Activated naive CD4-positive, alpha-beta T cell treated with anti-CD3 and anti-CD28 coated beads, Interleukin-2, amount 50 U/mL, for 72 hours (primary cell): ENCODE data around the gene PSMB10. TPM values are rescaled to one million over a fixed set of nuclear protein-coding genes. Genes with fewer than 3 reads are reported as not detected.
A peak's percentile ranks its signal among the peaks of the same experiment; 100 is the strongest.
"Not testable (repeated sequence)": the region's sequence is repeated elsewhere in the genome, so short reads cannot be mapped to it uniquely, and the experiment has no call there.

ENCODE experiments used
- ATAC-seq, 2 donors: fragments of 150-1000 bp; cut with Tn5 transposase; 2 replicates each; pipeline ENCODE4 v1.10.0; 2021; ENCODE audit warnings: mild to moderate bottlenecking in 2 of 2, moderate library complexity in 2 of 2
- DNase-seq, 2 donors: peaks; one replicate each; pipeline ENCODE4 v3.0.0; 2021 to 2022; ENCODE audit warnings: low spot score in 2 of 2
- H3K27ac Mint-ChIP-seq, 2 donors: one replicate each; pipeline ENCODE4 v1.8.0; 2022; ENCODE audit warnings: mild to moderate bottlenecking in 2 of 2, mixed read lengths in 2 of 2
- H3K36me3 Mint-ChIP-seq, 2 donors: one replicate each; pipeline ENCODE4 v1.8.0; 2022; ENCODE audit warnings: mixed read lengths in 2 of 2
- H3K9me3 Mint-ChIP-seq, 2 donors: one replicate each; pipeline ENCODE4 v1.8.0; 2022; ENCODE audit warnings: mixed read lengths in 2 of 2
- total RNA-seq, 2 donors: library from RNA; stranded (reverse); gene quantifications; one replicate each; pipeline ENCODE4 v1.2.3, GENCODE V29; 2022

PSMB10 gene
- total RNA-seq, 2 donors from 2014 or later: 156 to 215 TPM

- Mint-ChIP-seq H3K36me3 (peaks cover 0 to 4% of the 10 kb centered on the region in 2 donors), H3K9me3 (no peaks in the 10 kb centered on the region), H3K27ac (no peak overlapping the region)
- no peak for DNase-seq
- ATAC-seq: no peak
These were observed 10.4 kb upstream of the PSMB10 start for GRCh38 chr16:67946966-67947558.

GRCh38 chr16:67946128-67946569, 9.5 kb upstream of the PSMB10 start:
- no peak overlapping the region for H3K27ac Mint-ChIP-seq
- DNase-seq (no peak), ATAC-seq (no peak)
- peaks cover 0 to 6% of the 10 kb centered on the region in 2 donors for H3K36me3 Mint-ChIP-seq
- no peaks in the 10 kb centered on the region for H3K9me3 Mint-ChIP-seq

GRCh38 chr16:67945392-67945933, 8.8 kb upstream of the PSMB10 start:
- Mint-ChIP-seq H3K27ac (no peak overlapping the region), H3K9me3 (no peaks in the 10 kb centered on the region), H3K36me3 (peaks cover 0 to 6% of the 10 kb centered on the region in 2 donors)
- no peak for ATAC-seq
- DNase-seq: no peak

GRCh38 chr16:67944690-67945391, 8.2 kb upstream of the PSMB10 start:
- peaks cover 0 to 11% of the 10 kb centered on the region in 2 donors for H3K36me3 Mint-ChIP-seq
- H3K9me3 Mint-ChIP-seq: no peaks in the 10 kb centered on the region
- no peak overlapping the region for H3K27ac Mint-ChIP-seq
- DNase-seq: no peak
- no peak for ATAC-seq

GRCh38 chr16:67943619-67944504, 7.2 kb upstream of the PSMB10 start, which contains the start of gene LCAT:
LCAT (minus strand) TSS chr16:67944120; CDS start chr16:67944101, 19 bp downstream.
- no peaks in the 10 kb centered on the region for H3K9me3 Mint-ChIP-seq
- H3K27ac Mint-ChIP-seq: peak within 1 kb of the TSS in 1 of 2 donors; percentile 29
- DNase-seq (no peak), ATAC-seq (no peak)
- peaks cover 0 to 13% of the 10 kb centered on the region in 2 donors for H3K36me3 Mint-ChIP-seq

- no peaks in the 10 kb centered on the region for H3K9me3 Mint-ChIP-seq
- H3K27ac Mint-ChIP-seq: peak overlapping the region in 1 of 2 donors; percentile 29
- no peak for DNase-seq
- ATAC-seq: no peak
- H3K36me3 Mint-ChIP-seq: peaks cover 0 to 13% of the 10 kb centered on the region in 2 donors
These were observed 6.6 kb upstream of the PSMB10 start for GRCh38 chr16:67943256-67943618.

- peak overlapping the region in 1 of 2 donors; percentile 74 for H3K27ac Mint-ChIP-seq
- peaks cover 0 to 13% of the 10 kb centered on the region in 2 donors for H3K36me3 Mint-ChIP-seq
- no peaks in the 10 kb centered on the region for H3K9me3 Mint-ChIP-seq
- DNase-seq: no peak
- ATAC-seq: no peak
These were observed 6.0 kb upstream of the PSMB10 start for GRCh38 chr16:67942510-67943255.

GRCh38 chr16:67942200-67942509, 5.5 kb upstream of the PSMB10 start:
- DNase-seq: peak in 1 of 2 donors; percentile 34
- Mint-ChIP-seq H3K27ac (peak overlapping the region; percentile 23 to 74), H3K36me3 (peaks cover under 1 to 16% of the 10 kb centered on the region in 2 donors), H3K9me3 (no peaks in the 10 kb centered on the region)
- peak; percentile 49 to 59 for ATAC-seq

- Mint-ChIP-seq H3K9me3 (no peaks in the 10 kb centered on the region), H3K36me3 (peaks cover 6 to 22% of the 10 kb centered on the region in 2 donors), H3K27ac (peak overlapping the region; percentile 23 to 74)
- DNase-seq (no peak), ATAC-seq (no peak)
These were observed 5.0 kb upstream of the PSMB10 start for GRCh38 chr16:67941469-67942199.

- peaks cover 14 to 32% of the 10 kb centered on the region in 2 donors for H3K36me3 Mint-ChIP-seq
- H3K27ac Mint-ChIP-seq: peak overlapping the region in 1 of 2 donors; percentile 74
- no peaks in the 10 kb centered on the region for H3K9me3 Mint-ChIP-seq
- no peak for ATAC-seq
- no peak for DNase-seq
These were observed 3.9 kb upstream of the PSMB10 start for GRCh38 chr16:67940446-67941089.

- DNase-seq (peak in 1 of 2 donors; percentile 37), ATAC-seq (no peak)
- Mint-ChIP-seq H3K36me3 (peaks cover 22 to 40% of the 10 kb centered on the region in 2 donors), H3K9me3 (no peaks in the 10 kb centered on the region), H3K27ac (peak overlapping the region; percentile 44 to 74)
These were observed 3.1 kb upstream of the PSMB10 start for GRCh38 chr16:67939507-67940445.

- not testable (repeated sequence) for DNase-seq, H3K9me3 Mint-ChIP-seq, ATAC-seq
- peak overlapping the region; percentile 9 to 95 for H3K27ac Mint-ChIP-seq
- peaks cover 34 to 48% of the 10 kb centered on the region in 2 donors for H3K36me3 Mint-ChIP-seq
These were observed 1.1 kb upstream of the PSMB10 start for GRCh38 chr16:67937713-67938112.

- DNase-seq: peak; percentile 73 to 85
- Mint-ChIP-seq H3K9me3 (no peaks in the 10 kb centered on the region), H3K36me3 (peaks cover 34 to 48% of the 10 kb centered on the region in 2 donors), H3K27ac (peak overlapping the region; percentile 95 to 99)
- peak in 1 of 2 donors; percentile 62 for ATAC-seq
These were observed 393 bp upstream of the PSMB10 start for GRCh38 chr16:67936880-67937605.
